Measurements from ENCODE around the gene UBTD1.
A peak's percentile ranks its signal among the peaks of the same experiment; 100 is the strongest.
"Not testable (repeated sequence)": the region's sequence is repeated elsewhere in the genome, so short reads cannot be mapped to it uniquely, and the experiment has no call there.

Gene UBTD1

GRCh38 chr10:97551271-97551670 is 52.5 kb downstream of the UBTD1 start:
- TF ChIP-seq CTCF (IDR thresholded peaks at IDR 0.05; ENCODE audit: poor library complexity, severe bottlenecking), result no peak
- H3K4me3 ChIP-seq (ENCODE audit: severe bottlenecking), result no peak overlapping the region

GRCh38 chr10:97553575-97554031 is 54.9 kb downstream of the UBTD1 start:
- no peaks in the 10 kb centered on the region for H3K27me3 ChIP-seq (ENCODE audit: insufficient read depth, poor library complexity, severe bottlenecking)
- peak; percentile 96 for TF ChIP-seq CTCF (IDR thresholded peaks at IDR 0.05; ENCODE audit: poor library complexity, severe bottlenecking)
- peaks cover 5% of the 10 kb centered on the region for H3K9me3 ChIP-seq (ENCODE audit: severe bottlenecking)
- peak overlapping the region; percentile 10 for H3K27ac ChIP-seq (ENCODE audit: poor library complexity, severe bottlenecking)
- DNase-seq (ENCODE audit: low spot score) (no peak), ATAC-seq (ENCODE audit: low read depth) (peak; percentile 87)
- H3K4me3 ChIP-seq (ENCODE audit: severe bottlenecking), result no peak overlapping the region
- no peaks in the 10 kb centered on the region for H3K36me3 ChIP-seq (ENCODE audit: low read depth)
- H3K4me1 ChIP-seq (ENCODE audit: insufficient read depth, poor library complexity, severe bottlenecking), result peaks cover 17% of the 10 kb centered on the region

More at GRCh38 chr10:97551271-97551670, 52.5 kb downstream of the UBTD1 start:
- peaks cover 5% of the 10 kb centered on the region for H3K9me3 ChIP-seq (ENCODE audit: severe bottlenecking)
- peak overlapping the region; percentile 71 for H3K27ac ChIP-seq (ENCODE audit: poor library complexity, severe bottlenecking)
- H3K27me3 ChIP-seq (ENCODE audit: insufficient read depth, poor library complexity, severe bottlenecking), result no peaks in the 10 kb centered on the region
- H3K4me1 ChIP-seq (ENCODE audit: insufficient read depth, poor library complexity, severe bottlenecking), result peaks cover 17% of the 10 kb centered on the region
- DNase-seq (ENCODE audit: low spot score), result no peak
- ATAC-seq (ENCODE audit: low read depth), result no peak
- no peaks in the 10 kb centered on the region for H3K36me3 ChIP-seq (ENCODE audit: low read depth)

GRCh38 chr10:97554336-97554735 is 55.6 kb downstream of the UBTD1 start:
- ATAC-seq (ENCODE audit: low read depth); H3K27ac ChIP-seq (ENCODE audit: poor library complexity, severe bottlenecking); H3K9me3 ChIP-seq (ENCODE audit: severe bottlenecking); DNase-seq (ENCODE audit: low spot score); H3K27me3 ChIP-seq (ENCODE audit: insufficient read depth, poor library complexity, severe bottlenecking); H3K4me3 ChIP-seq (ENCODE audit: severe bottlenecking); H3K36me3 ChIP-seq (ENCODE audit: low read depth): not testable (repeated sequence)
- peaks cover 15% of the 10 kb centered on the region for H3K4me1 ChIP-seq (ENCODE audit: insufficient read depth, poor library complexity, severe bottlenecking)

GRCh38 chr10:97555541-97555940 is 56.8 kb downstream of the UBTD1 start:
- not testable (repeated sequence) for H3K27me3 ChIP-seq (ENCODE audit: insufficient read depth, poor library complexity, severe bottlenecking); DNase-seq (ENCODE audit: low spot score); H3K4me3 ChIP-seq (ENCODE audit: severe bottlenecking); H3K9me3 ChIP-seq (ENCODE audit: severe bottlenecking); ATAC-seq (ENCODE audit: low read depth); H3K27ac ChIP-seq (ENCODE audit: poor library complexity, severe bottlenecking); H3K4me1 ChIP-seq (ENCODE audit: insufficient read depth, poor library complexity, severe bottlenecking); H3K36me3 ChIP-seq (ENCODE audit: low read depth)

GRCh38 chr10:97560731-97561381 is 62.1 kb downstream of the UBTD1 start:
- not testable (repeated sequence) for H3K36me3 ChIP-seq (ENCODE audit: low read depth); H3K27ac ChIP-seq (ENCODE audit: poor library complexity, severe bottlenecking); H3K27me3 ChIP-seq (ENCODE audit: insufficient read depth, poor library complexity, severe bottlenecking); H3K9me3 ChIP-seq (ENCODE audit: severe bottlenecking); H3K4me3 ChIP-seq (ENCODE audit: severe bottlenecking); DNase-seq (ENCODE audit: low spot score); ATAC-seq (ENCODE audit: low read depth); H3K4me1 ChIP-seq (ENCODE audit: insufficient read depth, poor library complexity, severe bottlenecking)

- H3K4me3 ChIP-seq (ENCODE audit: severe bottlenecking); H3K9me3 ChIP-seq (ENCODE audit: severe bottlenecking); DNase-seq (ENCODE audit: low spot score); H3K27ac ChIP-seq (ENCODE audit: poor library complexity, severe bottlenecking); H3K27me3 ChIP-seq (ENCODE audit: insufficient read depth, poor library complexity, severe bottlenecking); H3K4me1 ChIP-seq (ENCODE audit: insufficient read depth, poor library complexity, severe bottlenecking); ATAC-seq (ENCODE audit: low read depth); H3K36me3 ChIP-seq (ENCODE audit: low read depth): not testable (repeated sequence)
Observed at GRCh38 chr10:97561386-97562077, 62.8 kb downstream of the UBTD1 start.

- H3K9me3 ChIP-seq (ENCODE audit: severe bottlenecking); ATAC-seq (ENCODE audit: low read depth); H3K4me1 ChIP-seq (ENCODE audit: insufficient read depth, poor library complexity, severe bottlenecking); H3K27ac ChIP-seq (ENCODE audit: poor library complexity, severe bottlenecking); H3K36me3 ChIP-seq (ENCODE audit: low read depth); H3K4me3 ChIP-seq (ENCODE audit: severe bottlenecking); DNase-seq (ENCODE audit: low spot score); H3K27me3 ChIP-seq (ENCODE audit: insufficient read depth, poor library complexity, severe bottlenecking): not testable (repeated sequence)
Observed at GRCh38 chr10:97562329-97562728, 63.6 kb downstream of the UBTD1 start.

All from RWPE2 (cell line).